GM23338 (cell line): Measurements from ENCODE around the gene CASP2. TPM values are rescaled to one million over a fixed set of nuclear protein-coding genes. Genes with fewer than 3 reads are reported as not detected.

Experiments
- ATAC-seq: fragments of 200-7000 bp; cut with Tn5 transposase; 3 replicates; pipeline ENCODE4 v1.9.1; 2020
- DNase-seq: peaks from one replicate; pipeline ENCODE4 v3.0.0-alpha.2; 2015; ENCODE audit warnings: low spot score
- H2AFZ ChIP-seq: fragments of 200-600 bp; sonication (generic); 2 replicates; pipeline ENCODE4 v1.8.0; 2016; ENCODE audit warnings: antibody characterized with exemption, mild to moderate bottlenecking, moderate library complexity
- H3F3A ChIP-seq: fragments of 200-600 bp; sonication (generic); replicated peaks from 2 replicates; pipeline ENCODE4 v1.8.0; 2017; ENCODE audit warnings: antibody characterized with exemption, mixed run types, low read depth
- H3K27ac ChIP-seq: fragments of 200-600 bp; sonication (generic); 2 replicates; pipeline ENCODE4 v1.6.1; 2016; ENCODE audit warnings: low read depth
- H3K27me3 ChIP-seq: fragments of 200-600 bp; sonication (generic); 2 replicates; pipeline ENCODE4 v1.8.0; 2016; ENCODE audit warnings: mild to moderate bottlenecking, mixed run types, moderate library complexity; ENCODE audit not compliant: insufficient read depth
- H3K36me3 ChIP-seq: fragments of 200-600 bp; sonication (generic); 2 replicates; pipeline ENCODE4 v1.8.0; 2016; ENCODE audit warnings: mild to moderate bottlenecking; ENCODE audit not compliant: insufficient read depth
- H3K4me1 ChIP-seq: fragments of 200-600 bp; sonication (generic); 2 replicates; pipeline ENCODE4 v1.8.0; 2016; ENCODE audit warnings: mild to moderate bottlenecking, moderate library complexity; ENCODE audit not compliant: insufficient read depth
- H3K4me2 ChIP-seq: fragments of 200-600 bp; sonication (generic); 2 replicates; pipeline ENCODE4 v1.7.1; 2017; ENCODE audit warnings: mixed run types
- H3K4me3 ChIP-seq: fragments of 200-600 bp; sonication (generic); 2 replicates; pipeline ENCODE4 v1.6.1; 2016; ENCODE audit warnings: mixed run types
- H3K79me2 ChIP-seq: fragments of 200-600 bp; sonication (generic); replicated peaks from 2 replicates; pipeline ENCODE4 v1.8.0; 2017; ENCODE audit warnings: mild to moderate bottlenecking; ENCODE audit not compliant: insufficient read depth
- H3K9me2 ChIP-seq: fragments of 200-600 bp; sonication (generic); 2 replicates; pipeline ENCODE4 v1.8.0; 2017; ENCODE audit not compliant: insufficient read depth
- H4K20me1 ChIP-seq: fragments of 200-600 bp; sonication (generic); replicated peaks from 2 replicates; pipeline ENCODE4 v1.8.0; 2017; ENCODE audit warnings: mild to moderate bottlenecking; ENCODE audit not compliant: insufficient read depth
- H3K27ac Mint-ChIP-seq: 2 replicates; pipeline ENCODE4 v1.8.0; 2020; ENCODE audit warnings: inconsistent platforms, mild to moderate bottlenecking, moderate library complexity, mixed read lengths
- H3K27me3 Mint-ChIP-seq: 3 replicates; pipeline ENCODE4 v1.8.0; 2022; ENCODE audit warnings: low read depth, mild to moderate bottlenecking, moderate library complexity, mixed read lengths, inconsistent platforms; ENCODE audit not compliant: insufficient read depth, poor library complexity
- H3K36me3 Mint-ChIP-seq: 3 replicates; pipeline ENCODE4 v1.8.0; 2021; ENCODE audit warnings: low read depth, mild to moderate bottlenecking, inconsistent platforms, moderate library complexity, mixed read lengths
- H3K4me1 Mint-ChIP-seq: 3 replicates; pipeline ENCODE4 v1.8.0; 2020; ENCODE audit warnings: mild to moderate bottlenecking, inconsistent platforms, mixed read lengths
- H3K4me3 Mint-ChIP-seq: 3 replicates; pipeline ENCODE4 v1.8.0; 2021; ENCODE audit warnings: moderate library complexity, mild to moderate bottlenecking, inconsistent platforms, mixed read lengths
- H3K9me3 Mint-ChIP-seq: 3 replicates; pipeline ENCODE4 v1.8.0; 2020; ENCODE audit warnings: moderate library complexity, mild to moderate bottlenecking, inconsistent platforms, mixed read lengths
- CREB1 ChIP-seq: fragments of 250-450 bp; sonication (Bioruptor Pico); IDR thresholded peaks from 2 replicates; pipeline ENCODE4 v1.5.0; 2020; ENCODE audit warnings: low read depth, mild to moderate bottlenecking, moderate library complexity
- EZH2 ChIP-seq: fragments of 200-600 bp; sonication (generic); IDR thresholded peaks from one replicate; pipeline ENCODE4 v1.8.0; 2017; ENCODE audit warnings: antibody characterized with exemption, mild to moderate bottlenecking, low read depth; ENCODE audit not compliant: unreplicated experiment
- EZH2phosphoT487 ChIP-seq: fragments of 200-600 bp; sonication (generic); IDR thresholded peaks from one replicate; pipeline ENCODE4 v1.8.1; 2018; ENCODE audit warnings: antibody characterized with exemption; ENCODE audit not compliant: unreplicated experiment
- JUNB ChIP-seq: IDR thresholded peaks from one replicate; pipeline ENCODE4 v1.6.1; 2016; ENCODE audit warnings: antibody characterized with exemption; ENCODE audit not compliant: unreplicated experiment
- NANOG ChIP-seq: IDR thresholded peaks from 2 replicates; pipeline ENCODE4 v1.6.1; 2016; ENCODE audit warnings: antibody characterized with exemption, borderline replicate concordance
- POLR2AphosphoS5 ChIP-seq: IDR thresholded peaks from 2 replicates; pipeline ENCODE4 v1.6.1; 2016; ENCODE audit warnings: antibody characterized with exemption, low read depth
- STAT1 ChIP-seq: IDR thresholded peaks from one replicate; pipeline ENCODE4 v1.6.1; 2016; ENCODE audit warnings: antibody characterized with exemption; ENCODE audit not compliant: unreplicated experiment
- ZNF114 ChIP-seq: fragments of 250-450 bp; sonication (Bioruptor Pico); IDR thresholded peaks from 2 replicates; pipeline ENCODE4 v1.5.0; 2020; ENCODE audit warnings: mild to moderate bottlenecking, moderate library complexity
- ZNF331 ChIP-seq: fragments of 250-450 bp; sonication (Bioruptor Pico); IDR thresholded peaks from 2 replicates; pipeline ENCODE4 v1.5.0; 2020; ENCODE audit warnings: low read depth, mild to moderate bottlenecking, moderate library complexity
- polyA plus RNA-seq: library from polyadenylated mRNA; unstranded; fragments of >200 nt; fragmentation: Nextera tagmentation; extraction: Ambion mirVana; gene quantifications from 2 replicates; pipeline ENCODE4 v1.2.1, GENCODE V29; 2016
- total RNA-seq: library from RNA; depleted of rRNA; stranded (reverse); fragments of >200 nt; shearing (Covaris generic); gene quantifications from 2 replicates; pipeline ENCODE4 v1.2.3, GENCODE V29; 2014
- TF ChIP-seq, protein P1 (sequence below), 2 experiments: fragments of 200-600 bp in 1 of 2; sonication (generic) in 1 of 2; conservative IDR thresholded peaks; 2 replicates each; pipeline versions ENCODE4 v1.5.1 to v1.6.1; 2016 to 2017; ENCODE audit warnings: antibody characterized with exemption in 2 of 2, low read depth in 2 of 2, mild to moderate bottlenecking in 2 of 2, moderate library complexity in 1 of 2
- TF ChIP-seq, protein P2 (sequence below): IDR thresholded peaks from one replicate; pipeline ENCODE4 v1.6.1; 2018; ENCODE audit warnings: antibody characterized with exemption; ENCODE audit not compliant: unreplicated experiment
- TF ChIP-seq, protein P3 (sequence below): fragments of 250-450 bp; sonication (Bioruptor Pico); IDR thresholded peaks from 2 replicates; pipeline ENCODE4 v1.5.0; 2020; ENCODE audit warnings: mild to moderate bottlenecking, moderate library complexity
- TF ChIP-seq, protein P4 (sequence below): IDR thresholded peaks from 2 replicates; pipeline ENCODE4 v1.6.1; 2016; ENCODE audit warnings: antibody characterized with exemption

Gene CASP2
- total and polyA plus RNA-seq, 2 experiments from 2014 or later = 17.7 to 21.8 TPM

DNA sequence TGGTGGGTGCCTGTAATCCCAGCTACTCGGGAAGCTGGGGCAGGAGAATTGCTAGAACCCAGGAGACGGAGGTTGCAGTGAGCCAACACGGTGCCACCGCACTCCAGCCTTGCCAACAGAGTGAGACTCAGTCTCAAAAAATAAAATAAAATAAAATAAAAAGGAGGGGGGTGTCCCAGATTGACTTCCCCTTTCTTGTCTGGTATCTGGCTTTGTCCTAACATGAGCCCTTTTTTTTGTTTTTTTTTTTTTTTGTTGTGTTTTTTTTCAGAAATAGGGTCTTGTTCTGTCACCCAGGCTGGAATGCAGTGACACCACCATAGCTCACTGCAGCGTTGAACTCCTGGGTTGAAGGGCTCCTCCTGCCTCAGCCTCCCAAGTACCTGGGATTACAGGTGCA lies 4.7 kb downstream of the CASP2 start (continued):
- TF ChIP-seq, protein P1, sequence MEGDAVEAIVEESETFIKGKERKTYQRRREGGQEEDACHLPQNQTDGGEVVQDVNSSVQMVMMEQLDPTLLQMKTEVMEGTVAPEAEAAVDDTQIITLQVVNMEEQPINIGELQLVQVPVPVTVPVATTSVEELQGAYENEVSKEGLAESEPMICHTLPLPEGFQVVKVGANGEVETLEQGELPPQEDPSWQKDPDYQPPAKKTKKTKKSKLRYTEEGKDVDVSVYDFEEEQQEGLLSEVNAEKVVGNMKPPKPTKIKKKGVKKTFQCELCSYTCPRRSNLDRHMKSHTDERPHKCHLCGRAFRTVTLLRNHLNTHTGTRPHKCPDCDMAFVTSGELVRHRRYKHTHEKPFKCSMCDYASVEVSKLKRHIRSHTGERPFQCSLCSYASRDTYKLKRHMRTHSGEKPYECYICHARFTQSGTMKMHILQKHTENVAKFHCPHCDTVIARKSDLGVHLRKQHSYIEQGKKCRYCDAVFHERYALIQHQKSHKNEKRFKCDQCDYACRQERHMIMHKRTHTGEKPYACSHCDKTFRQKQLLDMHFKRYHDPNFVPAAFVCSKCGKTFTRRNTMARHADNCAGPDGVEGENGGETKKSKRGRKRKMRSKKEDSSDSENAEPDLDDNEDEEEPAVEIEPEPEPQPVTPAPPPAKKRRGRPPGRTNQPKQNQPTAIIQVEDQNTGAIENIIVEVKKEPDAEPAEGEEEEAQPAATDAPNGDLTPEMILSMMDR (conservative IDR thresholded peaks at IDR 0.05; ENCODE audit: low read depth in 2 of 2) = no peak
- TF ChIP-seq ZNF331 (CRISPR knock-in tag) (no peak), CREB1 (no peak), NANOG (no peak)
- TF ChIP-seq, protein P2, sequence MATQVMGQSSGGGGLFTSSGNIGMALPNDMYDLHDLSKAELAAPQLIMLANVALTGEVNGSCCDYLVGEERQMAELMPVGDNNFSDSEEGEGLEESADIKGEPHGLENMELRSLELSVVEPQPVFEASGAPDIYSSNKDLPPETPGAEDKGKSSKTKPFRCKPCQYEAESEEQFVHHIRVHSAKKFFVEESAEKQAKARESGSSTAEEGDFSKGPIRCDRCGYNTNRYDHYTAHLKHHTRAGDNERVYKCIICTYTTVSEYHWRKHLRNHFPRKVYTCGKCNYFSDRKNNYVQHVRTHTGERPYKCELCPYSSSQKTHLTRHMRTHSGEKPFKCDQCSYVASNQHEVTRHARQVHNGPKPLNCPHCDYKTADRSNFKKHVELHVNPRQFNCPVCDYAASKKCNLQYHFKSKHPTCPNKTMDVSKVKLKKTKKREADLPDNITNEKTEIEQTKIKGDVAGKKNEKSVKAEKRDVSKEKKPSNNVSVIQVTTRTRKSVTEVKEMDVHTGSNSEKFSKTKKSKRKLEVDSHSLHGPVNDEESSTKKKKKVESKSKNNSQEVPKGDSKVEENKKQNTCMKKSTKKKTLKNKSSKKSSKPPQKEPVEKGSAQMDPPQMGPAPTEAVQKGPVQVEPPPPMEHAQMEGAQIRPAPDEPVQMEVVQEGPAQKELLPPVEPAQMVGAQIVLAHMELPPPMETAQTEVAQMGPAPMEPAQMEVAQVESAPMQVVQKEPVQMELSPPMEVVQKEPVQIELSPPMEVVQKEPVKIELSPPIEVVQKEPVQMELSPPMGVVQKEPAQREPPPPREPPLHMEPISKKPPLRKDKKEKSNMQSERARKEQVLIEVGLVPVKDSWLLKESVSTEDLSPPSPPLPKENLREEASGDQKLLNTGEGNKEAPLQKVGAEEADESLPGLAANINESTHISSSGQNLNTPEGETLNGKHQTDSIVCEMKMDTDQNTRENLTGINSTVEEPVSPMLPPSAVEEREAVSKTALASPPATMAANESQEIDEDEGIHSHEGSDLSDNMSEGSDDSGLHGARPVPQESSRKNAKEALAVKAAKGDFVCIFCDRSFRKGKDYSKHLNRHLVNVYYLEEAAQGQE = no peak

DNA sequence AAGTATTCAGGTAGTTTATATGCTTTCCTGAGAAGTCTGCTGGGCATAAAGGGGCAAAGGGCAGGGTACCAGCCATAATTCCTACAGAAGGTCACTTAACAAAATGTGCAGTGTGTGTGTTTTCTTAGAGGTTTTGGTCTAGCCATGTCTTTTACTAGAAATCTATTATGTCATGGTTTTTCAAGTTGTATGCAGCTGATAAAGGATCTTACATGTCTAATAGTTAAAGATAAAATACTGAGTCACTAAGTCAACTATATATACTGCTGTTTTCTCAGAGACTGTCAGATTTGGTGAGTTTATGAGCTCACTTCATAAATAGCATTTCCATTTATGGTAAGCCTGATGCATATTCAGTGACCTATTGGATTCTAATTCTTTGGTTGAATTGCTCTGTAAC lies 7.7 kb downstream of the CASP2 start:
- DNase-seq = no peak
- Mint-ChIP-seq H3K27ac (no peak overlapping the region), H3K9me3 (no peaks in the 10 kb centered on the region), H3K36me3 (peaks cover 93% of the 10 kb centered on the region), H3K4me3 (no peak overlapping the region), H3K27me3 (no peaks in the 10 kb centered on the region), H3K4me1 (no peaks in the 10 kb centered on the region)
- H3K4me3 ChIP-seq = no peak overlapping the region
- H3K4me1 ChIP-seq = no peaks in the 10 kb centered on the region
- H3K36me3 ChIP-seq = peaks cover 76% of the 10 kb centered on the region
- no peak for ATAC-seq
- H3K79me2 ChIP-seq = peaks cover 39% of the 10 kb centered on the region
- peaks cover 2% of the 10 kb centered on the region; the same call in 1 of the 2 replicates for H3F3A ChIP-seq
- no peak overlapping the region for H2AFZ ChIP-seq
- H3K27ac ChIP-seq = no peak overlapping the region
- peaks cover 20% of the 10 kb centered on the region for H4K20me1 ChIP-seq
- H3K9me2 ChIP-seq = no peaks in the 10 kb centered on the region
- no peak overlapping the region for H3K4me2 ChIP-seq
- no peaks in the 10 kb centered on the region for H3K27me3 ChIP-seq
- TF ChIP-seq POLR2AphosphoS5 (no peak), ZNF331 (CRISPR knock-in tag) (no peak), JUNB (no peak), STAT1 (no peak), EZH2 (no peak), NANOG (no peak), EZH2phosphoT487 (no peak), ZNF114 (CRISPR knock-in tag) (no peak)
- TF ChIP-seq, protein P3, sequence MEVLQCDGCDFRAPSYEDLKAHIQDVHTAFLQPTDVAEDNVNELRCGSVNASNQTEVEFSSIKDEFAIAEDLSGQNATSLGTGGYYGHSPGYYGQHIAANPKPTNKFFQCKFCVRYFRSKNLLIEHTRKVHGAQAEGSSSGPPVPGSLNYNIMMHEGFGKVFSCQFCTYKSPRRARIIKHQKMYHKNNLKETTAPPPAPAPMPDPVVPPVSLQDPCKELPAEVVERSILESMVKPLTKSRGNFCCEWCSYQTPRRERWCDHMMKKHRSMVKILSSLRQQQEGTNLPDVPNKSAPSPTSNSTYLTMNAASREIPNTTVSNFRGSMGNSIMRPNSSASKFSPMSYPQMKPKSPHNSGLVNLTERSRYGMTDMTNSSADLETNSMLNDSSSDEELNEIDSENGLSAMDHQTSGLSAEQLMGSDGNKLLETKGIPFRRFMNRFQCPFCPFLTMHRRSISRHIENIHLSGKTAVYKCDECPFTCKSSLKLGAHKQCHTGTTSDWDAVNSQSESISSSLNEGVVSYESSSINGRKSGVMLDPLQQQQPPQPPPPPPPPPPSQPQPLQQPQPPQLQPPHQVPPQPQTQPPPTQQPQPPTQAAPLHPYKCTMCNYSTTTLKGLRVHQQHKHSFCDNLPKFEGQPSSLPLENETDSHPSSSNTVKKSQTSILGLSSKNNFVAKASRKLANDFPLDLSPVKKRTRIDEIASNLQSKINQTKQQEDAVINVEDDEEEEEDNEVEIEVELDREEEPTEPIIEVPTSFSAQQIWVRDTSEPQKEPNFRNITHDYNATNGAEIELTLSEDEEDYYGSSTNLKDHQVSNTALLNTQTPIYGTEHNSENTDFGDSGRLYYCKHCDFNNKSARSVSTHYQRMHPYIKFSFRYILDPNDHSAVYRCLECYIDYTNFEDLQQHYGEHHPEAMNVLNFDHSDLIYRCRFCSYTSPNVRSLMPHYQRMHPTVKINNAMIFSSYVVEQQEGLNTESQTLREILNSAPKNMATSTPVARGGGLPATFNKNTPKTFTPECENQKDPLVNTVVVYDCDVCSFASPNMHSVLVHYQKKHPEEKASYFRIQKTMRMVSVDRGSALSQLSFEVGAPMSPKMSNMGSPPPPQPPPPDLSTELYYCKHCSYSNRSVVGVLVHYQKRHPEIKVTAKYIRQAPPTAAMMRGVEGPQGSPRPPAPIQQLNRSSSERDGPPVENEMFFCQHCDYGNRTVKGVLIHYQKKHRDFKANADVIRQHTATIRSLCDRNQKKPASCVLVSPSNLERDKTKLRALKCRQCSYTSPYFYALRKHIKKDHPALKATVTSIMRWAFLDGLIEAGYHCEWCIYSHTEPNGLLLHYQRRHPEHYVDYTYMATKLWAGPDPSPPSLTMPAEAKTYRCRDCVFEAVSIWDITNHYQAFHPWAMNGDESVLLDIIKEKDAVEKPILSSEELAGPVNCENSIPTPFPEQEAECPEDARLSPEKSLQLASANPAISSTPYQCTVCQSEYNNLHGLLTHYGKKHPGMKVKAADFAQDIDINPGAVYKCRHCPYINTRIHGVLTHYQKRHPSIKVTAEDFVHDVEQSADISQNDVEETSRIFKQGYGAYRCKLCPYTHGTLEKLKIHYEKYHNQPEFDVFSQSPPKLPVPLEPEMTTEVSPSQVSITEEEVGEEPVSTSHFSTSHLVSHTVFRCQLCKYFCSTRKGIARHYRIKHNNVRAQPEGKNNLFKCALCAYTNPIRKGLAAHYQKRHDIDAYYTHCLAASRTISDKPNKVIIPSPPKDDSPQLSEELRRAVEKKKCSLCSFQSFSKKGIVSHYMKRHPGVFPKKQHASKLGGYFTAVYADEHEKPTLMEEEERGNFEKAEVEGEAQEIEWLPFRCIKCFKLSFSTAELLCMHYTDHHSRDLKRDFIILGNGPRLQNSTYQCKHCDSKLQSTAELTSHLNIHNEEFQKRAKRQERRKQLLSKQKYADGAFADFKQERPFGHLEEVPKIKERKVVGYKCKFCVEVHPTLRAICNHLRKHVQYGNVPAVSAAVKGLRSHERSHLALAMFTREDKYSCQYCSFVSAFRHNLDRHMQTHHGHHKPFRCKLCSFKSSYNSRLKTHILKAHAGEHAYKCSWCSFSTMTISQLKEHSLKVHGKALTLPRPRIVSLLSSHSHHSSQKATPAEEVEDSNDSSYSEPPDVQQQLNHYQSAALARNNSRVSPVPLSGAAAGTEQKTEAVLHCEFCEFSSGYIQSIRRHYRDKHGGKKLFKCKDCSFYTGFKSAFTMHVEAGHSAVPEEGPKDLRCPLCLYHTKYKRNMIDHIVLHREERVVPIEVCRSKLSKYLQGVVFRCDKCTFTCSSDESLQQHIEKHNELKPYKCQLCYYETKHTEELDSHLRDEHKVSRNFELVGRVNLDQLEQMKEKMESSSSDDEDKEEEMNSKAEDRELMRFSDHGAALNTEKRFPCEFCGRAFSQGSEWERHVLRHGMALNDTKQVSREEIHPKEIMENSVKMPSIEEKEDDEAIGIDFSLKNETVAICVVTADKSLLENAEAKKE (CRISPR knock-in tag) = no peak
- TF ChIP-seq, protein P4, sequence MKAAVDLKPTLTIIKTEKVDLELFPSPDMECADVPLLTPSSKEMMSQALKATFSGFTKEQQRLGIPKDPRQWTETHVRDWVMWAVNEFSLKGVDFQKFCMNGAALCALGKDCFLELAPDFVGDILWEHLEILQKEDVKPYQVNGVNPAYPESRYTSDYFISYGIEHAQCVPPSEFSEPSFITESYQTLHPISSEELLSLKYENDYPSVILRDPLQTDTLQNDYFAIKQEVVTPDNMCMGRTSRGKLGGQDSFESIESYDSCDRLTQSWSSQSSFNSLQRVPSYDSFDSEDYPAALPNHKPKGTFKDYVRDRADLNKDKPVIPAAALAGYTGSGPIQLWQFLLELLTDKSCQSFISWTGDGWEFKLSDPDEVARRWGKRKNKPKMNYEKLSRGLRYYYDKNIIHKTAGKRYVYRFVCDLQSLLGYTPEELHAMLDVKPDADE = no peak
